ENCODE results near the gene CNTNAP2.

Gene CNTNAP2

GRCh38 chr7:147197006-147197405 lies 1080.4 kb downstream of the CNTNAP2 start:
- DNase-seq (ENCODE audit: low read depth in 2 of 2, low spot score in 1 of 2), result no peak

- DNase-seq (ENCODE audit: low read depth in 2 of 2, low spot score in 1 of 2), result no peak
Observed at GRCh38 chr7:147199868-147200267, 1083.3 kb downstream of the CNTNAP2 start.

DNA sequence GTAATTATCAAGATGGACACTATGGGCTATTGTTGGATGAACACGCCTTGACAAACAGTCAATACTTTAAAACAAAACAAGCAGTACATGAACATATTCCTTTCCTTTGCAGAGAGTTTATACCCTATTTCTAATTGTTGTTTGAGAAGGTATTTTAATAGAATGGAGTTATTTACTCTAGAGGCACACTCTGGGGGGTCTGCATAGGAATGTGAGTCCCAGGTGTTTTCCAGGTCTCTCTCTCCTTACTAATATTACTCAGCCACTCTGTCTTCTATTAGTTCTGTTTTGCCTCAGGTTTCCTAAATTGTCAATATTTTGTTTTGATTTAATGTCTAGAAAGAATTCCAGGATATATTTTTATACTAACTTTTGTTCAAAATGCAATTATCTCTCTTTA lies 1091.4 kb downstream of the CNTNAP2 start:
- no peak for DNase-seq (ENCODE audit: low read depth in 2 of 2, low spot score in 1 of 2)

GRCh38 chr7:147231275-147231674 lies 1114.7 kb downstream of the CNTNAP2 start:
- no peak for DNase-seq (ENCODE audit: low read depth in 2 of 2, low spot score in 1 of 2)

DNA sequence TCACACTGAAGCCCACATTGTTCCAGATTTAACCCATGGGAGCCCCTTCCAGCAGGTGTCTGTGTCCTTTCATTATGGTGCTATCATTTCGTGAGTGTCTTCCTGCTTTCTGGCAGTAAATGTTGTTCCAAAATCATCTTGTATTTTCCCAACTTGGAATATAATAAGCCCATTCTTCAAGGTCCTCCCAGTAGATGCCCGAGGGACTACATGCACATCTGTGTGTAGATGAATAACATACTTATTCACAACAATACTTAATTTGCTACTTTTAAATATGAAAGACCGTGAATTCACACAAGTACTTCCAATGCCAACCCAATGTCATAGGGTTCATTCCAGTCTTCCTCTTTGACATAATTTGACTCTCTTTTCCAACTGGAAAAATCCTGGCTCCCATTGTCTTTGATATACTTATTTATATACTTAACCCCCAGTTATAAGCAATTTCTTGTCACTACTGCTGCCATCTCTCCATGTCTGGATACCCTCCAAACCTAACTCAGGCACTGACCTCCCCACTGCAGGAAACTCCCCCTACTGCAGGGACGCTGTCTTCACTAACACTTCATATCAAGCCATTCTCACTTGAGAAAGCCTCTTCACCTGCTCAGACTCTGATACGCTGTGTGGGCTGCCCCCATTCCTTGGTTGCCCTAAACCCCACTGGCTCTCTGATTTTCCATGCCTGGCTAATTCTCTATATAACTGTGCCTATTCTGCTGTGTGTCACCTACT lies 1119.2 kb downstream of the CNTNAP2 start:
- DNase-seq (ENCODE audit: low read depth in 2 of 2, low spot score in 1 of 2), result no peak

DNA sequence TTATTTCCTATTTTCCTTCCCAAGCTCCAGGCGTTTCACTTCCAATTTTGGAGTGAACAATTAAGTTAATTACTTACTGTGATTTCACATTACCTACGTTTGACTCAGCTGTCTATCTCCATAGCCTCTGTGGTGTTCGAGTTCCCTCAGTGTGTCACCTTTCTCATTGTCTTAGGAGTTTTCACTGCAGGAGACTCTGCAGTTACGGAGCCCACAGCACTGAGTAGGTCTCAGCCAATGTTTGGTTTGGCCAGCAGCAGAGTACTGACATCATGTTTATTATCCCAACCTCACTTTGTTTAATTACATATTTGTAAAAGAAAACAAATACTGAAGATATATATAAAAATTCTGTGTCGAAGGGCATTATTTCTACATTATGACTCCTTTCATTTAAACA lies 1123.9 kb downstream of the CNTNAP2 start:
- DNase-seq (ENCODE audit: low read depth in 2 of 2, low spot score in 1 of 2), result no peak

DNA sequence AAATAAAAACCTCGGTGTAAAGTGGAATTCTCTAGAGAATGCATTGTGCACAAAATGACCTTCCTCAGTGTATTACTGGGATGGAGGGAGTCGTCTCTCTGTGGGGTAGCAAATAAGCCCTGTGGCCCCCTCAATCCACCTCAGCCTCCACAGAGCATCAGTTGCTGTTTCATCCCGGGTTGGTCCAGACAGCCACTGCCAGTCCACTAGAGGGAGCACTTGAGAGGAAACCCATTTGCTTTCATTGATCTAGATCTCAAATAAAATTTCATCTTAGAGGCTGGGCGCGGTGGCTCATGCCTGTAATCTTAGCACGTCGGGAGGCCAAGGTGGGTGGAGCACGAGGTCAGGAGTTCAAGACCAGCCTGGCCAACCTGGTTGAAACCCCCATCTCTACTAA lies 1128.7 kb downstream of the CNTNAP2 start:
- no peak for DNase-seq (ENCODE audit: low read depth in 2 of 2, low spot score in 1 of 2)

DNA sequence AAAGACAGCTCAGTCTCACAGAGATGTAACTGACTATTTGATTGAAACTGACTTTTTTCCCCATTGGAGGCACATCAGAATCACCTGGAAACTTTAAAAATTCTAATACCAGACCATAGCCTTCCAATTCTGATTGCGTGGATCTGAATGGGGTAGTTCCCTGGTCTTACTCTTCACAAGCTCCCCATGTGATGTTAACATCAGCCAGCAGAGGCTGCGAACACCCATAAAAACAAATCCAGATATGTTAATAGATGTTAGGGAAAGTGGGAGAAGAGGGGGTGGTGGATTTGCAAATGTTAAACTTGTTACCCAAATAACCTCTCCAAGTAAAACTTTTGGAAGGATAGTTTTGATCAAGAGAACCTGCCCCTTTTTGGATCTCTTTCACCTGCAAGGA lies 1133.4 kb downstream of the CNTNAP2 start:
- DNase-seq (ENCODE audit: low read depth in 2 of 2, low spot score in 1 of 2), result no peak

- no peak for DNase-seq (ENCODE audit: low read depth in 2 of 2, low spot score in 1 of 2)
Observed at GRCh38 chr7:147251751-147252325, 1135.2 kb downstream of the CNTNAP2 start.

- DNase-seq (ENCODE audit: low read depth in 2 of 2, low spot score in 1 of 2), result no peak
Observed at GRCh38 chr7:147261693-147262092, 1145.1 kb downstream of the CNTNAP2 start.

GRCh38 chr7:147265528-147265927 lies 1148.9 kb downstream of the CNTNAP2 start:
- DNase-seq (ENCODE audit: low read depth in 2 of 2, low spot score in 1 of 2), result no peak

- no peak for DNase-seq (ENCODE audit: low read depth in 2 of 2, low spot score in 1 of 2)
Observed at GRCh38 chr7:147276106-147276505, 1159.5 kb downstream of the CNTNAP2 start.

DNA sequence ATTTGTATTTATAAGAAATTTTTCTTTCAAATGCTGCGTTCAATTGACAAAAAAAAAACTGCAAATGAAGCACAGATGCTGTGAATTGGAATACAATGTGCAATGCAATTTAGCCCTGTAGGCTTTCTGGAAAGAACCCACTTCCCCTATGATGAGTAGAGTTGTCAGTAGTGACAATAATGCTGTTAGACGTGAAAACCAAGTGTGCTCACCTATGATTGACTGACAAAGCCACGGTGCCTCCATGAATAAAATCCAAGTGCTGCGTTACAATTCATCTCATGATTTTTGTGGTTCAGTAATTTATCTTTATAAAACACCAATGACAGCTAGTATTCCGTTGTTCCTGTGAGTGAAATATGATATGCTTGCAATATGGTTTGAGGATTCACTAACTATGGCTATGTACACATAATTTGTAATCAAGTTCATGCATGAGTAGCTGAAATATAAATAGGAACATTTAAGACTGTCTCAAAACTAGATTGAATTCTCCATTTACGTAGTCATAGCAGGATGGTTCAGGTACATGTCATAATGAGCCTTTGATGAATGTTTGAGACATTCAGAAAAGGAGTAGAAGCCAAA lies 1160.3 kb downstream of the CNTNAP2 start:
- no peak for DNase-seq (ENCODE audit: low read depth in 2 of 2, low spot score in 1 of 2)

GRCh38 chr7:147279514-147279913 lies 1162.9 kb downstream of the CNTNAP2 start:
- no peak for DNase-seq (ENCODE audit: low read depth in 2 of 2, low spot score in 1 of 2)

DNA sequence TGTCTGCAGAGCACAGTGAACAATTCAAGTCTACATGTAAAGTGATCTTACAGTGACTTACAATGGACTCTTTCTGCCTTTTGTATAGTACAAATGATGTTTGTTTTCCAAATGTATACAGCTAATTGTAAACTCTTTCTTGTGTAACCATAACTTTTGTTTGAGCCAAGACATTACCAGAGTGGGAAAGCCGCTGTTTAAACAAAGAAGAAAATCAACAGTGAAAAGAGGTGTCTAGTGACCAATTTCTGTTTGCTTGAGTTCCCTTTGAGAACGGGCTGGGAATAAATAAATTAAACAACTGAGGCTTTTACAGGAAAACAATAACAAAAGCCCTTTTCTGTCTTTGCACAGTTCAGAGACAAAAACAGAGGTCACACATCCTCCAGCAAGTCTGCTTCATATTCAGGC lies 1163.4 kb downstream of the CNTNAP2 start:
- no peak for DNase-seq (ENCODE audit: low read depth in 2 of 2, low spot score in 1 of 2)

GRCh38 chr7:147282204-147282603 lies 1165.6 kb downstream of the CNTNAP2 start:
- DNase-seq (ENCODE audit: low read depth in 2 of 2, low spot score in 1 of 2), result no peak

GRCh38 chr7:147296201-147296600 lies 1179.6 kb downstream of the CNTNAP2 start:
- DNase-seq (ENCODE audit: low read depth in 2 of 2, low spot score in 1 of 2), result no peak

DNA sequence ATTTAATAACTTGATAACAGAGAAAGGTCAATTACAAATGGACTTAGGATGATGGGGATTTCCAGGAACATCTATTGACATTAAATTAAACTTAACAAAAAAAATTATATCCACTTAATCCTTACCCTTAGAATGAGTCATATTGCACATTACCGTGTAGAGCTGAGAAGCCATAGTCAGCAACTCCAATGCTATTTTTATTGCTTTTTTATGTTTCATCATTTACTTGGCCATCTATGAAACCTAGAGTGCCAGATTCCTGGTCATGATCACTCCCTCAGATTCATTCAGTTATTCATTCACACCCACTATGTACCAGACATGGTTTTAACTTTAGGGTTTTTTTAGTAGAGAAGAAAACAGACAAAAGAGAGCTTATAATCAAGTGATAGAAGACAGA lies 1180.4 kb downstream of the CNTNAP2 start:
- DNase-seq (ENCODE audit: low read depth in 2 of 2, low spot score in 1 of 2), result no peak

DNA sequence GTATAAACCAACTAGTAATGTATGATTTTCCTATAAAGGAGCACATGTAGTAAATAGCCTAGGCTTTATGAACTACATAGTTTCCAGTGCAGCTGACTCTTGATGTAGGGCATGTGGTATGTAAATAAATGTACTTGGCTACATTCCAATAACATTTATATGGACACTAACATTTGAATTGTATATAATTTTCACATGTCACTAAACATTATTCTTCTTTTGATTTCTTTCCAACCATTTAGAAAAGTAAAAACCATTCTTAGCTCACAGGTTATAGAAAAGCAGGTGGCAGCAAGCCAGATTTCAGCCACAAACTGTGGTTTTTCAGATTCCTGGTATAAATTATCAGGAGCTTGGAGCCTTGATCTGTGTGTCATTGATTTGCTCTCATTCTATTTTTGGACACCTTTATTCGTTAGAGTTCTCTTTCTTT lies 1182.0 kb downstream of the CNTNAP2 start:
- no peak for DNase-seq (ENCODE audit: low read depth in 2 of 2, low spot score in 1 of 2)

DNA sequence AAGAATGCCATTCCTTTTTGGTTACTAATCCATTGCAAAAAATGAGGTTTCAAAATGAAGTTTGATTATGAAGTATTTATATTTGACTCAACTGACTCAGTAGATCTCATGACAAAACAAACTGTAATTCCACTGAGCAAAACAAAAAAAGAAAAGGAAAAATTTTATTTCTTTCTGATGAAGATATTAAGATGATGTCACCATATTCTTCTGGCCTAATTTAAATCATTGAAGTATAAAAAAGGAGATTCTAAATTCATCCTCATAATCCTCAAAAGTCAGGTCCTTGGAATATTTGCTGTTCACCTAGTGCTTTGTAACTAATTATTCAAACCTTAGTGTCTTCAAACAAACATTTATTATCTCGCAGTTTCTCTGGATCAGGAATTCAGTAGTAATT lies 1183.7 kb downstream of the CNTNAP2 start:
- no peak for DNase-seq (ENCODE audit: low read depth in 2 of 2, low spot score in 1 of 2)

GRCh38 chr7:147304376-147304775 lies 1187.8 kb downstream of the CNTNAP2 start:
- DNase-seq (ENCODE audit: low read depth in 2 of 2, low spot score in 1 of 2), result no peak

- no peak for DNase-seq (ENCODE audit: low read depth in 2 of 2, low spot score in 1 of 2)
Observed at GRCh38 chr7:147305827-147306226, 1189.2 kb downstream of the CNTNAP2 start.

DNA sequence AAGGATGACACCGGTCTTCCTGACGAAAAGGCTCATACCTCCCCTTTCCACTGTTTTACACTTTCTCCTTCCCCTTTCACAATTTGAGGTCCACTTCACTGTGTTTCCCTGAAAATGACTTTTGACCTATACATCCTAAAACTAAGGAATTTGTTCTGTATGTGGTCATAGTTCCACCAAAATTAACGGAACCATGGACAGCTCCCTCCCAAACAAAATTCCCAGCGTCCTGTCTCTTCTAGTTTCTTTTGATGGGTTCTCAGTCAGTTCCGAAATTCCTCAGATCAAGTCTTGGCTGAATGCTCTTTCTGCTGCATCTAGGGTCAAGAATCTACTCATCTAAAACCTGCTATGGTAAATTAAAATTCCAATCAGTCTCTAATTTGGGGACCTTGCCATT lies 1191.9 kb downstream of the CNTNAP2 start:
- DNase-seq (ENCODE audit: low read depth in 2 of 2, low spot score in 1 of 2), result no peak

Data from stimulated activated CD8-positive, alpha-beta memory T cell treated with anti-CD3 and anti-CD28 coated beads, Interleukin-4, amount 100 ng/mL, for 4 hours (primary cell).